ENCODE measurements around the gene CFAP46.
"Not testable (repeated sequence)": the region's sequence is repeated elsewhere in the genome, so short reads cannot be mapped to it uniquely, and the experiment has no call there.

Gene CFAP46

DNA sequence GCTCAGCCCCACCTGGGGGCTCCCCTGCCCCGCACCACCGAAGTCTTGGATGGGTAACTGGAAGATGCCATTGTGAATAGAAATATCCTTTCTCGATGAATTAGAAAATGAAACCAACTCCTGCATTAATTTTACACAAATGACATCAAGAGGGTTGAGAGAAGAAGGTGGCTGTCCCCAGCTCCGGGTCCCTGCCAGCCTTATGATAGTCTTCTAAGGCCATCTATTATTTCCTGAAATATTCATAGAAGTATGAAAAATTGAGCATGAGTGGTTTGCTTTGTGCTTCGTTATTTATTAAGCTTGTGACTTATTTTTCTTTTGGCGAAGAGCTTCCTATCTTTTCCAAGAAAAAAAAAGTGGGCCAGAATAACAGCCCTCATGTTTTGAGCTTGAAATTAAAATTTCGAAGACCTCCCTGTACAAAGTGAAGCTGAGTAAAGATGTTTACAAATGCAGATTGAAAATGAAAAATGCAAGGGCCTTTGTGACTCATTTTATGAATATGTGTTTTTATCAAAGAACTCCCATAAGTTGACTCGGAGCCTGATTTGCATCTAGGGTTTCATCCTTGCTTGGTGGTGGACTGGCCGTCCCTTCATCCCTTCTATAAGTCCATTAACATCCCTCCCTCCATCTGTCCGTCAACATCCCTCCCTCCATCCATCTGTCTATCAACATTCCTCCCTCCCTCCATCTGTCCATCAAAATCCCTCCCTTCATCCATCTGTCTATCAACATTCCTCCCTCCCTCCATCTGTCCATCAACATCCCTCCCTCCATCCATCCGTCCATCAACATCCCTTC is 20.5 kb upstream of the CFAP46 start:
- no peak for DNase-seq

DNA sequence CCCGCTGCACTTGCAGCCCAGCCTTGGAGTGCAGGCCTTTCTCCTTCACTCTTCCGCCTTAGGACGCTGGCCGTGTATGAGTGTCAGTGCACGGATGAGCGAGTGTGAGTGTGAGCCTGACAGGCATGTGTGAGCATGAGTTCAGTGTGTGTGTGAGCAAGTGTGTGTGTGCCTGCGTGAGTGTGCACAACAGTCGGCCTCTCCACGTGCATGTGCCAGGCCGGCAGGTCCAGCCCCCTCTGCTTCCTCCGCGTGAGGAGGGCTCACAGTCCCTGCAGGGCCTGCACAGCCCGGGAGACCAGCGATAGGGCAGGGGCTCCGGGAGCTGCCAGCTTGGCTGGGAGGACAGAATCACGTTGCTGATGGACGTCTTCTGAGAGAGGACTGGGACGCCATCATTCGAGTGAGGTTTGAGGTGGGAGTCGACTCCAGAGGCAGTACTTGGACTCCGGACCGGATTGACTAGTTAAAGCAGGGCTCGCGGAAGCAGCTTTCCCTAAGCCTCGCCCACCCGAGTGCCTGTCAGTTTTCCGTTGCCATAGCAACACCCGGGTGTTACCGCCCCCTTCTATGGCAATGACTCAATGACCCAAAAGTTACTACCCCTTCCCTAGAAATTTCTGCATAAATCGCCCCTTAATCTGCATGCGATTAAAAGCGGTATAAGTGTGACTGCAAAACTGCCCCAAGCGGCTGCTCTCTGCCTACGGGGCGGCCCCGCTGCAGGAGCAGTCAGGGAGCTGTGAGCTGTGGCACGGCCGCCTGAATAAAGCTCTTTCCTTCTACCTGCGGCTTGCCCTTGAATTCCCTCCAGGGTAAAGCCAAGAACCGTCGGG is 19.6 kb upstream of the CFAP46 start:
- DNase-seq, result no peak

DNA sequence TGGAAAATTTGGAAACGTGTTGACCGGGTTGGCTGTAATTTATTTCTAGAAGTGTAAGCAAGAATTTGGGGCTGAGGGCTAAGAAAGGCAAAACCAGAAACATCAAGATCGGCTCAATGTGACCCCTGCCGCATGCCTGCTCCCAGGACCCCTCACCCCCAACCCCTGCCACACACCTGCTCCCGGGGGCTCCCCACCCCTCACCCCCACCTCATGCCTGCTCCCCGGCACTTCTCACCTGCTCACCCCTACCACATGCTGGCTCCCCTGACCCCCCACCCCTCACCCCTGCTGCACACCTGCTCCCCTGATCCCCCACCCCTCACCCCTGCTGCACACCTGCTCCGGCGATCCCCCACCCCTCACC is 19.0 kb upstream of the CFAP46 start:
- DNase-seq, result no peak

DNA sequence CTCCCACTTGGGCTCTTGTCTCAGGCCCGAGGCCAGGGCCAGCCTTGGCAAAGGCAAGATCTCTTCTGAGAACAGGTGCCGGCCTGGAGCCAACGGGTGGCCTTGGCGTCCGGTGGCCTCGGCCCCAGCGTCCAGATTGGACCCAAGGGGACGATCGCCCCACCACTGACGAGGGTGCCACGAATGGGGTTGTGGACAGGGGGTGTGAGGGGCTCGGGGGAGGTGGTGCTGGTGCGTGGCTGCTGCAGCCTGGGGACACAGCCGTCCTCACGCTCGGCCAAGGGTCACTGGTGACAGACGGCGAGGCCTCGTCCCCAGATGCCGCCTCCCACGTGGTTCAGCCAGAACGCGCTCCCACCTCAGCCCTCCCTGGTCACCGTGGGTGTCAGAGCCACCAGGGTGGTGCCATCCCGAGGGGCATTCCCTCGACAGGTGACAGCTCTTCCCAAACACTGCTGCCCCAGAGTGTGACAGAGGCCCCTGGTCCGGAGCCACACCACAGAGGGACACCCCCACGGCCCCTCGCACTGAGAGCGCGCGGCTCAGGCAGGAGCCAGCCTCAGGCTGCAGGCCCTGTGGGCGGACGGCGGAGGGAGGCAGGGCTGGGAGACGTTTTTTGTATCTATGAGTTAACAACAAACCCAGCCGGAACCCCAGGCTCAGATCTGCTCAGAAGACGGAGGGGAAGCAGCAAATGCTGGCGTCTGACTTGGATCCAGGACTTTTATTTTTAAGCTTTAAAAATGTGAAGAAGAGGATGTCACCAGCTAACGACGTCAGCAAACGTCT is 18.5 kb upstream of the CFAP46 start:
- no peak for DNase-seq

DNA sequence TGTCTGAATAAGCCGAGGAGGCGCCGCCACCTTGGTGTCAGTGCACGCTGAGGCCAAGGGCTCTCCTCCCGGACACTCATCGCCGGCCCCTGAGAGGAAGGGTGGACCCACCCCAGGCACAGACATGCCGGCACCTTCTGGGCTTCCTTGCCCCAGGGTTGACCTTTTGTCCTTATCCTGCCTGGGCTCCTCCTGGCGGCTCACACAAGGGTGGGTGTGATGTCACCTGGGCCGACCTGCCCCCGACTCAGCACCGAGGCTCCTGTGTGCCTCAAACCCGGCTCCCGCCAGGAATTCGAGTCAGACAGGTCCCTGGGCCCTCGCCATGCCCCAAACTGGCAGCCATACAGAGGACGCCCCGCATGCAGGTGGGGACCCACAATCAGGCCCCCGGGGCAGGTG is 17.7 kb upstream of the CFAP46 start:
- DNase-seq, result no peak

DNA sequence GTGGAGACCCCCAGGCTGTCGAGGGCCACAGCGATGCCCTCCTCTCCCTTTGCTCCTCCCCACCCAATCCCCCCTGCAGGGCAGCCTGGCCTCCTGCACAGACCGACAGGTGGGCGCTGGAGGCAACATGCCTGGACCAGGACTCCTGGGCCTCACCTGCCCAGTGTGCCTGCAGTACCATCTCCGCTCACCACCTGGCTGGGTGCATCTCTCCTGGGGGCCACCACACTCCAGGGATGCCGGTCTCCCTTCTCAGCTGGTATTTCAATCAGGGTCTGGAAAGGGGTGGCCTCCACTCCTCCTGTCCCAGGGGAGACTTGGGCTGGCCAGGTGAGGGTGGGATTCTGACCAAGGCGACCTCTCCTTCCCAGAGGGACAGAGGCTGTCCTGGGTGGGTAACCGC is 17.2 kb upstream of the CFAP46 start:
- DNase-seq, result no peak

DNA sequence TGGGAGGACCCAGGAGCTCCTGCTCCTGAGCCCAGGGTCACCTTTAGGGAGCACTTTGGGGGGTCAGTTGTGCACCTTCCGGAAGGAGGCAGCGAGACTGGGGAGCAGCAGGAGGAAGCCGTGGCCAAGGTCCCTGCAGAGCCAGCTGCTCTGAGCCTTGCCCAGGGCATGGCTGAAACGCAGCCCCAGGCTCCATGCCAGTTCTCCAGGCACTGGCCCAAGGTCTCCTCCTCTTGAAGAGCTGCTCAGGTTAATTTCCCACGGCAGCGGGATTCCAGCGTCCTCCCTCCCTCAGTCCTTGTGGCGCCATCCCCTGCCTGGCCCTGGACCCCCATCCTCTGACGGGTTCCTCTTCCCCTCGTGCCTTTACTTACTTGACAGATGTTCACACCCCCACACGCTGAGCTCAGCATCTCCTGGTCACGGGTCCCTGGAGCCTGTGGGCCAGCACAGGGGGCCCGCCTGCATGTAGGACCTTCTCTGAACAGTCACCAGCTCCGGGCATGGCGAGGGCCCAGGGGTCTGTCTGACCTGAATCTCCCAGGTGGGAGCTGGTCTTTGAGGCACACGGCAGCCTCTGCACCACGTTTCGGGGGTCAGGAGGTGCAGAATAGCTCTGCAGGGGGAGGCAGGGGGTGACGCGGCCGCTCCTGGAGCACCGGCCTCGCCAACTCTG is 16.7 kb upstream of the CFAP46 start:
- DNase-seq, result no peak

DNA sequence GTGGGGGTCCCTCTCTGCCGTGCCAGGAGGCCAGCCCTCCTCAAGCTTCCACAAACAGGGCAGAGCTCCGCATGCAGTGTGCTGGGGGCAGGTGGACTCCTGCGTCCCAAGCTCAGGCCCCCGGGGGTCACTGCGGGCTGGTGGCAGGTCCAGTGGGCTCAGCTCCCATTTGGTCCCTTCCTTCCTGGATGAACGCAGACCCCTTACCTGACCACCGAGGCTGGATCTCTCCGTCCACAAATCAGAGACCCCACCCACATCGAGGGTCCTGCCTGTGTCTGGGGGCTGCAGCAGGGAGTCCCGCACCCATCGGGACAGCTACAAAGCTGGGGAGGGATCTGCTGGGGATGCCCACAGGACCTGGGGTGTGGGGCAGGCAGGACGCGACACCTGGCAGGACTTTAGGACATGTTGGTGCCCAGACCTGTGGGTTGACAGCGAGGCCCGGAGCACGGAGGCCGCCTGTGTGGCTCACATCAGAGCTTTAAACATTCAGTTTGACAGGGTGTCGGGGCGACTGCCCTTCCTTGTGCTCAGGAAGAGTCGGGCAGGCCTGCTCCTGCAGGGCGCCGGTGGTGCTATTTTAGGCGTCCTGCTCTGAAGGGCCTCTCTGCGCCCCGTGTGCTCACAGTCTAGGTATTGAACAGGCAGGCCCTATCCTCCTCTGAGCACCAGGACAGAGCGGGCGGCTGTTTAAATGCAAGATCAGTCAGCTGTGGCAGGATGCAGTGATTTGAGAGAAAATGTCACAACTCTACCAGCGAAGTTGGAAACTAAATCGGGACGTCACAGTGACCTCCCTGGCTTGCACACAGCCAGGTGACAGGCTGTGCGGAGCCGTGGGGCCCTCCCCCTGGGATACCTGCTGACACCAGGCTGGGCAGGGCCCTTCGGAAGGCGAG is 15.9 kb upstream of the CFAP46 start:
- no peak for DNase-seq

DNA sequence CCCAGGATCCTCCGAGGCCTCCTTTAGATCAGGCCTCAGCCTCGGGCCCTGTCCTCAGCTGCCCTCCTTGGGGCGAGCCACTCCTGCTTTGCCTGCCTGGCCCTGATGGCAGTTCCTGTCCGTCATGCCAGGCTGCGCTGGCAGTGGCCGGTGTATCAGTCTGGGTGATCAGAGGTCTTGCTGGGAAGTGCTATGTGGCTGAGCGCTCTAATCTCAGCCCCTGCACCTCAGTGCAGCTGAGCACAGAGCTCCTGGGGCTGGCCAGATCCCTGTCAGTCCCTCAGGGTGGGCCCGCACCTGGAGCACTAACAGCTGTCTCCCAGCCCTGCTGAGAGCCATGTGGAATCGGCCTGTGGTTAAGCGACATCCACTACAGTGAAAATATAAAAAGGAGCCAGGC is 14.8 kb upstream of the CFAP46 start:
- no peak for DNase-seq

DNA sequence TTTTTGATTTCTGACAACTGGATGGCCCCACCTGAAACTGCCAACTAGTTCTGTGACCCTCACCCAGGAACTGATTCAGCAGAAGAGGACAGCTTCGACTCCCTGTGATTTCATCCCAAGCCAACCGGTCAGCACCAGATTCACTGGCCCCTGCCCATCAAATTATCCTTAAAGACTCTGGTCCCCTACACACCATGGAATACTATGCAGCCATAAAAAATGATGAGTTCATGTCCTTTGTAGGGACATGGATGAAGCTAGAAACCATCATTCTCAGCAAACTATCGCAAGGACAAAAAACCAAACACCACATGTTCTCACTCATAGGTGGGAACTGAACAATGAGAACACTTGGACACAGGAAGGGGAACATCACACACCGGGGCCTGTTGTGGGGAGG is 13.9 kb upstream of the CFAP46 start:
- not testable (repeated sequence) for DNase-seq

DNA sequence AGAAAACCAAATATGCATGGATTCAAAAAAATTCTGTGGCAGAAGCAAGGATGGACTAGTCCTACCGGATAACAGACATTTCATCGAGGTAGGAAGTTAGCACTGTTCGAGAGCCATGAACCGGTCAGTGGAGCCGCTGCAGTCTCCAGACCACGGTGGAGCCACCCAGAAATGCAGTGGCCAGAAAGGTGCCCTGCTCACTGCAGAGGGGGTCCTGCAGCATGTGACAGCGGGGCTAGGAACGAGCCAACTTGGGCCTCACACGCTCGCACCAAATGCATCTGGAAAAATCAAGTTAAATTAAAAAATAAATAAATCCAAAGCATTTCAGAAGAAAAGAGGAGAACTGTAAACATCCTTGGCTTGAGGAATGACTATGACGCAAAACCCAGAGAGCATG is 13.1 kb upstream of the CFAP46 start:
- no peak for DNase-seq

DNA sequence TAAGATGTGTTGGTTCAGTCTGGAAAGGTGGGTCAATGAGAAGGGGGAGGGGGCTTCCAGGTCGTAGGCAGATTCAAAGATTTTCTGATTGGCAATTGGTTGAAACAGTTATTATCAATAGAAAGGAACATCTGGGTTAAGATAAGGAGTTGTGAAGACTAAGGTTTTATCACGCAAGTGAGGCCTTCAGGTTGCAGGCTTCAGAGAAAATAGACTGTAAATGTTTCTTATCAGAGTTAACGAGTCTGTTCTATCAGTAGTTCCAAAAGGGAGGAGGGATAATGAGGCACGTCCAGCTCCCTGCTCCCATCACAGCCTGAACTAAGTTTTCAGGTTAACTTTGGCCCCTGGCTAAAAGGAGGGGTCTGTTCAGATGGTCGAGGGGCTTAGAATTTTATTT is 11.1 kb upstream of the CFAP46 start:
- DNase-seq, result no peak

DNA sequence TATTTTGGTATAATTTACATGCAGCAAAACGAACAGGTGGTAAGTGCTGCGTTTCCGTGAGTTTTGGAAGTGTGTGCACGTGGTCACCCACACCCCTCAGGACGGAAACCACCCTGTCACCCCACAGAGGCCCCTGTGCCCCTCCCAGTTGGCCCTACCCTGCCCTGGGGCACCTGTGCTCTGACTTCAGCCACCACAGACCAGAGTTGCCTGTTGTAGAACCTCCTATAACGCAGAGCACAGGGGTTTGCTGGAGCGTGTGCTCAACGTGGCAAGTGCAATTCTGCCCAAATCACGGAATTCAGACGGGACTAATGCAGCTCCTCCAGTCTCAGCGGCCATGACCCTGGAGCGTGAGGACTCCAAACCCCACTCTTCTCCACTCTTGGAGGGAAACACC is 9.6 kb upstream of the CFAP46 start:
- DNase-seq, result no peak

DNA sequence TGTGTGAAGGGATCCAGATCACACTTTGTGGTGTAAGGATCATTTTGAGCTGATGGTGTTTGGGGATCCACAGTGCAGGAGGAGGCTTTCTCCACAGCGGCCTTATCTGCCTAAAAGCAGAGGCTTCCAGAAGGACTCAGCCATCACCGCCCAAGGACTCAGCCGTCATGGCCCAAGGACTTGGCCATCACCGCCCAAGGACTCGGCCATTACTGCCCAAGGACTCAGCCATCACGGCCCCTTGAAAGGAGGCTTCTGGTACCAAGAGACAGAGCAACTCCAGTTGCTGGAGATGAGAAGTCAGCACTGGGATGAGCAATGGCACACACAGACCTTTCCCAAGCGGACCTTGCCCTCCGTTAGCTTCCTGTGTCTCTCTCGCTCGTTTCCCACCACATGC is 6.0 kb upstream of the CFAP46 start:
- no peak for DNase-seq

DNA sequence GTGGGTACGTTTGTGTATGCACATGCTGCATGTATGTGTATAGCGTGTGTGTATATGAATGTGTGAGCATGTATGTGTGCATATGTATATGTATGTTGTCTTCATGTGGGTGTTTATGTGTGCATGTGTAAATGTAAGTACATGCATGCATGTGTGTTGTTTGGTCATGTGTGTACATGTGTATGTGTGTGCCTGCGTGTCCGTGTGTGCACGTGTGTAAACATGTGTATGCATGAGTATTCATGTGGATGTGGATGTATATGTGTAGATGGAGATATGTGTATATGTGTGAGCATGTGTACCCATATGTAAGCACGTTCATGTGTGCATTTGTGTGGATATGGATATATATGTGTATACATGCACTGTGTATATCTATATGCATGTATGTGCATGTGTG is 5.5 kb upstream of the CFAP46 start:
- DNase-seq, result no peak

DNA sequence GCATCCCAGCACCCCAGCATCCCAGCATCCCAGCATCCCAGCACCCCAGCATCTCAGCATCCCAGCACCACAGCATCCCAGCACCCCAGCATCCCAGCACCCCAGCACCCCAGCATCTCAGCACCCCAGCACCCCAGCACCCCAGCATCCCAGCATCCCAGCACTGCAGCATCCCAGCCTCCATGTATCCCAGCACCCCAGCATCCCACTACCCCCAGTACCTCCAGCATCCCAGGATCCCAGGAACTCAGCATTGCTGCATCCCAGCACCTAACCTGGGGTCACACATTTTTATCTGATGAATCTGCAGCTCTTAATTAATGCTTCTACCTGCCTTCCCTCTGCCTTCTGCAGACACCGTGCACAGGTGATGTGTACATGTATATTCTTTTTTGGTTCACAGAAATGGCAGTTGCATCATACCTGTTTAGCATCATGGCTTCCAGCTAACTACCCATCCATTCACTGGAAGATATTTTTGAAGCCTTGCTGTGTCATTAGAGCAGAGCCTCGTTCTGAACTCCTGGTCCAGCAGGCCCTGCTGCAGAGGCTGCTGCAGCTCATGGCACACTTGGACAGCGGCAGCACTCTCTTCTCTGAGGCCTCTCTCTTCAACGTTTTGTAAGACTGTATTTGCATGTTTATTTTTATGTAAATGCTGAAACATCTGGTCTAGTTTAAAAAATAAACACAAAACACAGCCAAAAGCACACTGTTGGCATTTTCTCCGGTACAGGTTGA is 4.6 kb upstream of the CFAP46 start:
- no peak for DNase-seq

DNA sequence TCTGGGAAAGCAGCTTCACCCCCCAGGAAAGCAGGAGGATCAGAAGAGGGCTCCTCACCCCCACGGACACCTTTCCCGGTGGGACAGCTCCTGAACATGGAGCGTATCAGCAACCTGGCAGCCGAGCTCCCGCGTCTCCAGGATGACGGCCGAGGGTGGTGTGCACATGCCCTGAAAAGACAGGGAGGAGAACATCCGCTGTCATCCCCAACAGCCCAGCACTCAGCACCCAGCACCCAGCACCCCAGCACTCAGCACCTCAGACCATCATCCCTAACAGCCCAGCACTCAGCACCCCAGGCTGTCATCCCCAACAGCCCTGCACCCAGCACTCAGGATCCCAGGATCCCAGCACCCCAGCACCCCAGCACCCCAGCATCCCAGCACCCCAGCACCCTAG is 3.9 kb upstream of the CFAP46 start:
- DNase-seq, result no peak

DNA sequence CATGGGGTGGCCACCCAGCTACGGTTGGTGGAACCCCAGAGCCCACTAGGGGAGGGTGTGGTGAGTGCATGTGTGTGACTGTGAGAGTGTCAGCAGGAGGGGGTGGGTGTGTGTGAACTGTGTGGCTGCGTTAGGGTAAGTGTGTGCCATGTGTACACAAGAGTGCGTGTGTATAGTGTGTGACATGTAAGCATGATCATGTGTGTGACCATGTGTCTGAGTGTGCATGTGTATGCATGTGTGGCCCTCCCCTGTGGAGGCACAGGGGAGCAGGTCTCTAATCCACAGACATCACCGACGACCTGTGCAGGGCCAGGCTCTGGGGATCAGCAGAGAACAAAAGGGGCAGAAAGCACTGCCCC is 3.5 kb upstream of the CFAP46 start:
- DNase-seq, result no peak

DNA sequence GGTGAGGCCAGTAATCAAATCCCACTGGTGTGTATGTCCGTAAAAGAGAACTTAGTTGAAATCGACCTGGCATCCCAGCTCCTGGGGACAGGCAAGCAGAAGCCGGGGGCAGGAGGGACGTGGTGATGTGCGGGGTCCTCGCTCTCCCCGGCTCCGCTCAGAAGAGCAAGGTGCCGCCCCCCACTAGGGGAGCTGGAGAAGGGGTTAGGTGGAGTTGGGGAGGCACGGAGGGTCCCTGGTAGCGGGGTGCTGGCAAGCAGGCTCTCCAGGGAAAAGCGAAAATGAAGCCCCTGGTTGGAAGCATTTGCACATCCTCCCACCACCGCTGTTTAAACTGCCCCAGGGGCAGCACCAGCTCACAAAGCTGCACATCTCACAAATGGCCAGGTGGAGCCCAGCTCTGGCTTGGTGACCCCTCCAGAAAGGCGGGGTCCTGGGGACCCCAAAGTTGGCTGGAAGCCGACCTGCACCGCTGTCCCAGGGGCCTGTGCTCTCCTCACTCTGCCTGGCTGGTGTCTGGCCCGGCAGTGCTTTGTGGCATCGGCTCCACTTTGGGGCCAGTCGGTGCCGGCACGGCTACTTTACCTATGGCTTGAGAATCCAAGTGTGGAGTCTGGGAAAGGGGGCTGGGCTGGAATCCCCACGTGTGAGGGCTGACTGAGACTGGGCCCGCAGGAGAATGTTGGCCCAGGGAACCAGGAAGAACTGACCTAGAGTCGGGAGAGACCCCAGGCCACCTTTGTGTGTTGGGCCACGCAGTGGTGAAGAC is 2.9 kb upstream of the CFAP46 start:
- DNase-seq, result no peak

DNA sequence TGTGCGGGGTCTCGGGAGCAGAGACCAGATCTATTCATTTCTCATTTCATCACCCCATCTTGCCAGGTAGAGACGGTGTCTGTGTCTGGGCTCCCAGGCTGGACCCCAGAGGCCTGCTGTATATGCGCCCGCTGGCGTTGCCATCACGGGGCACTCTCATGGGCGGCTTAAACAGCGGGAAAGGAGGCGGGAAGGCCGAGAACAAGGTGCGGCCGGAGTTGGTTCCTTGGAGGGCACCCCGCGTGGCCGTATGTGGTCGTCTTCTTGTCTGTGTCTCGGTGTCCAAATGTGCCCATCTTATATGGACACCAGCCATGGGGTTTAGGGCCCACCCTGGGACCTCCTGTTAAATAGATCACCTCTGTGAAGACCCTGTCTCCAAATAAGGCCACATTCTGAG is 2.1 kb upstream of the CFAP46 start:
- DNase-seq, result no peak
